ENCODE data around the gene DMRTA1.

- no peak for TF ChIP-seq CTCF (optimal IDR thresholded peaks at IDR 0.05 in 1 of 3, IDR thresholded peaks at IDR 0.05 in 1 of 3, conservative IDR thresholded peaks at IDR 0.05 in 1 of 3; ENCODE audit: extremely low read depth in 1 of 3, insufficient read depth in 2 of 3, low read length in 3 of 3)
- TF ChIP-seq EZH2 (IDR thresholded peaks at IDR 0.05; ENCODE audit: low read length), result no peak
These were observed at the start of gene DMRTA1 for GRCh38 chr9:22446589-22446949.
